Right renal cortex interstitium (tissue), 3 donors: ENCODE measurements around the gene KPNA6. TPM values are rescaled to one million over a fixed set of nuclear protein-coding genes. Genes with fewer than 3 reads are reported as not detected.

Experiments used
- DNase-seq, 3 donors: peaks; one replicate each; pipeline ENCODE4 v3.0.0-alpha.2; 2013; ENCODE audit warnings: low read depth in 3 of 3, low spot score in 2 of 3
- polyA plus RNA-seq, 3 donors: library from polyadenylated mRNA; unstranded; fragments of 120-200 nt; gene quantifications; one replicate each; pipeline ENCODE4 v1.2.1, GENCODE V29; 2013; ENCODE audit not compliant: insufficient read length in 3 of 3

KPNA6 gene
- polyA plus RNA-seq, 3 donors: 32.2 to 38.2 (median 33.0) TPM

- DNase-seq: no peak
These were observed 76.8 kb downstream of the KPNA6 start for GRCh38 chr1:32184650-32185049.

- no peak for DNase-seq
These were observed 78.2 kb downstream of the KPNA6 start for GRCh38 chr1:32186077-32186476.

- DNase-seq: no peak
These were observed 78.6 kb downstream of the KPNA6 start for GRCh38 chr1:32186491-32186890.

GRCh38 chr1:32187850-32188249 lies 80.0 kb downstream of the KPNA6 start:
- DNase-seq: no peak

GRCh38 chr1:32192220-32192948 lies 84.5 kb downstream of the KPNA6 start:
- DNase-seq: no peak

- no peak for DNase-seq
These were observed 87.1 kb downstream of the KPNA6 start for GRCh38 chr1:32194984-32195383.

- no peak for DNase-seq
These were observed 87.7 kb downstream of the KPNA6 start for GRCh38 chr1:32195531-32195930.

GRCh38 chr1:32195972-32196823 lies 88.3 kb downstream of the KPNA6 start:
- no peak for DNase-seq

GRCh38 chr1:32197074-32197473 lies 89.2 kb downstream of the KPNA6 start:
- no peak for DNase-seq

GRCh38 chr1:32197837-32198236 lies 90.0 kb downstream of the KPNA6 start:
- no peak for DNase-seq

- DNase-seq: no peak
These were observed 90.6 kb downstream of the KPNA6 start for GRCh38 chr1:32198237-32199042.

GRCh38 chr1:32199043-32199716 lies 91.3 kb downstream of the KPNA6 start:
- no peak for DNase-seq

GRCh38 chr1:32199717-32200072 lies 91.8 kb downstream of the KPNA6 start:
- DNase-seq: no peak

GRCh38 chr1:32200226-32201010 lies 92.6 kb downstream of the KPNA6 start, which contains the start of gene CCDC28B:
Gene CCDC28B, plus strand, starts transcription at chr1:32200595. Its CDS starts 1,341 bp downstream, at chr1:32201936.
- DNase-seq: peak in 1 of 3 donors; percentile 56

- DNase-seq: peak in 1 of 3 donors; percentile 45
These were observed 93.4 kb downstream of the KPNA6 start for GRCh38 chr1:32201011-32201855.

- DNase-seq: peak in 1 of 3 donors; percentile 19
These were observed 97.1 kb downstream of the KPNA6 start for GRCh38 chr1:32204943-32205361.

GRCh38 chr1:32205401-32206370 lies 97.8 kb downstream of the KPNA6 start, which contains the start of gene IQCC:
Gene IQCC, plus strand, starts transcription at chr1:32205671. Its CDS starts 11 bp downstream, at chr1:32205682.
- peak in 2 of 3 donors; percentile 85 to 90 for DNase-seq
